GM23338 (cell line): ENCODE measurements around the gene PGS1. TPM values are rescaled to one million over a fixed set of nuclear protein-coding genes. Genes with fewer than 3 reads are reported as not detected.

Source experiments
- ATAC-seq: fragments of 200-7000 bp; cut with Tn5 transposase; 3 replicates; pipeline ENCODE4 v1.9.1; 2020
- DNase-seq: peaks from one replicate; pipeline ENCODE4 v3.0.0-alpha.2; 2015; ENCODE audit warnings: low spot score
- H2AFZ ChIP-seq: fragments of 200-600 bp; sonication (generic); 2 replicates; pipeline ENCODE4 v1.8.0; 2016; ENCODE audit warnings: antibody characterized with exemption, mild to moderate bottlenecking, moderate library complexity
- H3F3A ChIP-seq: fragments of 200-600 bp; sonication (generic); replicated peaks from 2 replicates; pipeline ENCODE4 v1.8.0; 2017; ENCODE audit warnings: antibody characterized with exemption, mixed run types, low read depth
- H3K27ac ChIP-seq: fragments of 200-600 bp; sonication (generic); 2 replicates; pipeline ENCODE4 v1.6.1; 2016; ENCODE audit warnings: low read depth
- H3K27me3 ChIP-seq: fragments of 200-600 bp; sonication (generic); 2 replicates; pipeline ENCODE4 v1.8.0; 2016; ENCODE audit warnings: mild to moderate bottlenecking, mixed run types, moderate library complexity; ENCODE audit not compliant: insufficient read depth
- H3K36me3 ChIP-seq: fragments of 200-600 bp; sonication (generic); 2 replicates; pipeline ENCODE4 v1.8.0; 2016; ENCODE audit warnings: mild to moderate bottlenecking; ENCODE audit not compliant: insufficient read depth
- H3K4me1 ChIP-seq: fragments of 200-600 bp; sonication (generic); 2 replicates; pipeline ENCODE4 v1.8.0; 2016; ENCODE audit warnings: mild to moderate bottlenecking, moderate library complexity; ENCODE audit not compliant: insufficient read depth
- H3K4me2 ChIP-seq: fragments of 200-600 bp; sonication (generic); 2 replicates; pipeline ENCODE4 v1.7.1; 2017; ENCODE audit warnings: mixed run types
- H3K4me3 ChIP-seq: fragments of 200-600 bp; sonication (generic); 2 replicates; pipeline ENCODE4 v1.6.1; 2016; ENCODE audit warnings: mixed run types
- H3K79me2 ChIP-seq: fragments of 200-600 bp; sonication (generic); replicated peaks from 2 replicates; pipeline ENCODE4 v1.8.0; 2017; ENCODE audit warnings: mild to moderate bottlenecking; ENCODE audit not compliant: insufficient read depth
- H3K9me2 ChIP-seq: fragments of 200-600 bp; sonication (generic); 2 replicates; pipeline ENCODE4 v1.8.0; 2017; ENCODE audit not compliant: insufficient read depth
- H4K20me1 ChIP-seq: fragments of 200-600 bp; sonication (generic); replicated peaks from 2 replicates; pipeline ENCODE4 v1.8.0; 2017; ENCODE audit warnings: mild to moderate bottlenecking; ENCODE audit not compliant: insufficient read depth
- H3K27ac Mint-ChIP-seq: 2 replicates; pipeline ENCODE4 v1.8.0; 2020; ENCODE audit warnings: inconsistent platforms, mild to moderate bottlenecking, moderate library complexity, mixed read lengths
- H3K27me3 Mint-ChIP-seq: 3 replicates; pipeline ENCODE4 v1.8.0; 2022; ENCODE audit warnings: low read depth, mild to moderate bottlenecking, moderate library complexity, mixed read lengths, inconsistent platforms; ENCODE audit not compliant: insufficient read depth, poor library complexity
- H3K36me3 Mint-ChIP-seq: 3 replicates; pipeline ENCODE4 v1.8.0; 2021; ENCODE audit warnings: low read depth, mild to moderate bottlenecking, inconsistent platforms, moderate library complexity, mixed read lengths
- H3K4me1 Mint-ChIP-seq: 3 replicates; pipeline ENCODE4 v1.8.0; 2020; ENCODE audit warnings: mild to moderate bottlenecking, inconsistent platforms, mixed read lengths
- H3K4me3 Mint-ChIP-seq: 3 replicates; pipeline ENCODE4 v1.8.0; 2021; ENCODE audit warnings: moderate library complexity, mild to moderate bottlenecking, inconsistent platforms, mixed read lengths
- H3K9me3 Mint-ChIP-seq: 3 replicates; pipeline ENCODE4 v1.8.0; 2020; ENCODE audit warnings: moderate library complexity, mild to moderate bottlenecking, inconsistent platforms, mixed read lengths
- CREB1 ChIP-seq: fragments of 250-450 bp; sonication (Bioruptor Pico); IDR thresholded peaks from 2 replicates; pipeline ENCODE4 v1.5.0; 2020; ENCODE audit warnings: low read depth, mild to moderate bottlenecking, moderate library complexity
- JUNB ChIP-seq: IDR thresholded peaks from one replicate; pipeline ENCODE4 v1.6.1; 2016; ENCODE audit warnings: antibody characterized with exemption; ENCODE audit not compliant: unreplicated experiment
- NANOG ChIP-seq: IDR thresholded peaks from 2 replicates; pipeline ENCODE4 v1.6.1; 2016; ENCODE audit warnings: antibody characterized with exemption, borderline replicate concordance
- POLR2AphosphoS5 ChIP-seq: IDR thresholded peaks from 2 replicates; pipeline ENCODE4 v1.6.1; 2016; ENCODE audit warnings: antibody characterized with exemption, low read depth
- STAT1 ChIP-seq: IDR thresholded peaks from one replicate; pipeline ENCODE4 v1.6.1; 2016; ENCODE audit warnings: antibody characterized with exemption; ENCODE audit not compliant: unreplicated experiment
- ZNF114 ChIP-seq: fragments of 250-450 bp; sonication (Bioruptor Pico); IDR thresholded peaks from 2 replicates; pipeline ENCODE4 v1.5.0; 2020; ENCODE audit warnings: mild to moderate bottlenecking, moderate library complexity
- polyA plus RNA-seq: library from polyadenylated mRNA; unstranded; fragments of >200 nt; fragmentation: Nextera tagmentation; extraction: Ambion mirVana; gene quantifications from 2 replicates; pipeline ENCODE4 v1.2.1, GENCODE V29; 2016
- total RNA-seq: library from RNA; depleted of rRNA; stranded (reverse); fragments of >200 nt; shearing (Covaris generic); gene quantifications from 2 replicates; pipeline ENCODE4 v1.2.3, GENCODE V29; 2014
- TF ChIP-seq, protein P1 (sequence below), 2 experiments: fragments of 200-600 bp in 1 of 2; sonication (generic) in 1 of 2; conservative IDR thresholded peaks; 2 replicates each; pipeline versions ENCODE4 v1.5.1 to v1.6.1; 2016 to 2017; ENCODE audit warnings: antibody characterized with exemption in 2 of 2, low read depth in 2 of 2, mild to moderate bottlenecking in 2 of 2, moderate library complexity in 1 of 2
- TF ChIP-seq, protein P2 (sequence below): IDR thresholded peaks from one replicate; pipeline ENCODE4 v1.6.1; 2018; ENCODE audit warnings: antibody characterized with exemption; ENCODE audit not compliant: unreplicated experiment
- TF ChIP-seq, protein P3 (sequence below): IDR thresholded peaks from 2 replicates; pipeline ENCODE4 v1.6.1; 2016; ENCODE audit warnings: antibody characterized with exemption

PGS1 gene
- total and polyA plus RNA-seq, 2 experiments from 2014 or later, result 43.9 to 67.1 TPM

DNA sequence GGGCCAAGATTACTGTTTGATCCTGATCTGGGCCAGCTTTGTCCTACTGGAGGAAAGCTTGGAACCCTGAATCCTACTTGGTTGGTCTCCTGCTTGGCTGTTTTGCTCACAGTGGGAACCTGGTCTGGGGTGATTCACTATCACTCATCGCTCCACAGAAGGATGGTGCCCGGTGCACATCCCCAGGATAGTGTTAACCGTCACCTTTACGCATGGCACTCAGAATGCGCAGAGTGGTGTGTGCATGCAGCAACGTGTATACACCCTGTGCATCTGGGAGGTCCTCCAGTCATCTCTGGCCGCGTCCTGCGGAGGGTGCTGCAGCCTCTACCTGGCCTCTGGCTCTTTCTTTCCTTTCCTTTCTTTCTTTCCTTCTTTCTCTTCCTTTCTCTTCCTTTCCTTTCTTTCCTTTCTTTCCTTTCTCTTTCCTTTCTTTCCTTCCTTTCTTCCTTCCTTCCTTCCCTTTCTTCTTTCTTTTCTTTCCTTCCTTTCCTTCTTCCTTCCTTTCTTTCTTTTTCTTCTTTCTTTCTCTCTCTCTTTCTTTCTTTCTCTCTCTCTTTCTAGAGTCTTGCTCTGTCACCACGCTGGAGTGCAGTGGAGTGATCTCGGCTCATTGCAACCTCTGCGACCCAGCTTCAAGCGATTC, 31.7 kb upstream of the PGS1 start:
- TF ChIP-seq, protein P1, sequence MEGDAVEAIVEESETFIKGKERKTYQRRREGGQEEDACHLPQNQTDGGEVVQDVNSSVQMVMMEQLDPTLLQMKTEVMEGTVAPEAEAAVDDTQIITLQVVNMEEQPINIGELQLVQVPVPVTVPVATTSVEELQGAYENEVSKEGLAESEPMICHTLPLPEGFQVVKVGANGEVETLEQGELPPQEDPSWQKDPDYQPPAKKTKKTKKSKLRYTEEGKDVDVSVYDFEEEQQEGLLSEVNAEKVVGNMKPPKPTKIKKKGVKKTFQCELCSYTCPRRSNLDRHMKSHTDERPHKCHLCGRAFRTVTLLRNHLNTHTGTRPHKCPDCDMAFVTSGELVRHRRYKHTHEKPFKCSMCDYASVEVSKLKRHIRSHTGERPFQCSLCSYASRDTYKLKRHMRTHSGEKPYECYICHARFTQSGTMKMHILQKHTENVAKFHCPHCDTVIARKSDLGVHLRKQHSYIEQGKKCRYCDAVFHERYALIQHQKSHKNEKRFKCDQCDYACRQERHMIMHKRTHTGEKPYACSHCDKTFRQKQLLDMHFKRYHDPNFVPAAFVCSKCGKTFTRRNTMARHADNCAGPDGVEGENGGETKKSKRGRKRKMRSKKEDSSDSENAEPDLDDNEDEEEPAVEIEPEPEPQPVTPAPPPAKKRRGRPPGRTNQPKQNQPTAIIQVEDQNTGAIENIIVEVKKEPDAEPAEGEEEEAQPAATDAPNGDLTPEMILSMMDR (conservative IDR thresholded peaks at IDR 0.05; ENCODE audit: low read depth in 2 of 2), result peak; percentile 22 to 65; a peak in 2 of 4 replicates
- TF ChIP-seq ZNF114 (CRISPR knock-in tag), result no peak

DNA sequence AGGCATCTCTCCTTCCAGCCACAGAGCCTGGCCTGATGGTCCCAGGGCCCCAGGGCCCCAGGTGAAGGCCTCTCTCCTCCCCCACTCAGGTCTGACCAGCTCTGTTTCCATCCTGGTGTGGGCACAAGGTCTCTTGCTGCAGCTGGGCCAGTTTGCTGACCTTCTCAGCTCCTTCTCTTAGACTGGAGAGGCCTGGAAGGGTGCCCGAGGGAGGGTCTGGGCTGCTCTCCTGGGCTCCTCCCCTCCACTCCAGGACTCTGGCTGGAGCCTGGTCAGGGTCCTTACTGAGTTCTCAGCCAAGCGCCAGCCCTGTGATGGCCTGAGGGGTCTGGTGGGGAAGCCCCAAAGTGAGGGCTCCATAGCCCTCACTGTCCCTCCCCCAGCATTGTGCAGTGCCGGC, 31.0 kb upstream of the PGS1 start:
- Mint-ChIP-seq H3K9me3 (0 out of 3 replicates have a peak, but pooled peaks cover 4% of the 10 kb centered on the region), H3K4me1 (peaks cover 29% of the 10 kb centered on the region), H3K27ac (no peak overlapping the region), H3K27me3 (peaks cover 26% of the 10 kb centered on the region), H3K4me3 (no peak overlapping the region), H3K36me3 (no peaks in the 10 kb centered on the region)
- Histone ChIP-seq H2AFZ (no peak overlapping the region), H3K9me2 (no peaks in the 10 kb centered on the region; the same call in 1 of the 2 replicates), H3K4me3 (no peak overlapping the region), H3K4me2 (no peak overlapping the region), H3F3A (peaks cover 19% of the 10 kb centered on the region), H3K27me3 (peaks cover 5% of the 10 kb centered on the region), H3K79me2 (no peaks in the 10 kb centered on the region), H3K4me1 (peaks cover 26% of the 10 kb centered on the region), H4K20me1 (no peaks in the 10 kb centered on the region), H3K27ac (no peak overlapping the region), H3K36me3 (no peaks in the 10 kb centered on the region)
- no peak for ATAC-seq
- DNase-seq, result no peak
- no peak for TF ChIP-seq STAT1
- TF ChIP-seq POLR2AphosphoS5, result no peak
- TF ChIP-seq, protein P1 (conservative IDR thresholded peaks at IDR 0.05; ENCODE audit: low read depth in 2 of 2), result no peak
- TF ChIP-seq NANOG, result no peak
- TF ChIP-seq, protein P2, sequence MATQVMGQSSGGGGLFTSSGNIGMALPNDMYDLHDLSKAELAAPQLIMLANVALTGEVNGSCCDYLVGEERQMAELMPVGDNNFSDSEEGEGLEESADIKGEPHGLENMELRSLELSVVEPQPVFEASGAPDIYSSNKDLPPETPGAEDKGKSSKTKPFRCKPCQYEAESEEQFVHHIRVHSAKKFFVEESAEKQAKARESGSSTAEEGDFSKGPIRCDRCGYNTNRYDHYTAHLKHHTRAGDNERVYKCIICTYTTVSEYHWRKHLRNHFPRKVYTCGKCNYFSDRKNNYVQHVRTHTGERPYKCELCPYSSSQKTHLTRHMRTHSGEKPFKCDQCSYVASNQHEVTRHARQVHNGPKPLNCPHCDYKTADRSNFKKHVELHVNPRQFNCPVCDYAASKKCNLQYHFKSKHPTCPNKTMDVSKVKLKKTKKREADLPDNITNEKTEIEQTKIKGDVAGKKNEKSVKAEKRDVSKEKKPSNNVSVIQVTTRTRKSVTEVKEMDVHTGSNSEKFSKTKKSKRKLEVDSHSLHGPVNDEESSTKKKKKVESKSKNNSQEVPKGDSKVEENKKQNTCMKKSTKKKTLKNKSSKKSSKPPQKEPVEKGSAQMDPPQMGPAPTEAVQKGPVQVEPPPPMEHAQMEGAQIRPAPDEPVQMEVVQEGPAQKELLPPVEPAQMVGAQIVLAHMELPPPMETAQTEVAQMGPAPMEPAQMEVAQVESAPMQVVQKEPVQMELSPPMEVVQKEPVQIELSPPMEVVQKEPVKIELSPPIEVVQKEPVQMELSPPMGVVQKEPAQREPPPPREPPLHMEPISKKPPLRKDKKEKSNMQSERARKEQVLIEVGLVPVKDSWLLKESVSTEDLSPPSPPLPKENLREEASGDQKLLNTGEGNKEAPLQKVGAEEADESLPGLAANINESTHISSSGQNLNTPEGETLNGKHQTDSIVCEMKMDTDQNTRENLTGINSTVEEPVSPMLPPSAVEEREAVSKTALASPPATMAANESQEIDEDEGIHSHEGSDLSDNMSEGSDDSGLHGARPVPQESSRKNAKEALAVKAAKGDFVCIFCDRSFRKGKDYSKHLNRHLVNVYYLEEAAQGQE, result no peak
- TF ChIP-seq, protein P3, sequence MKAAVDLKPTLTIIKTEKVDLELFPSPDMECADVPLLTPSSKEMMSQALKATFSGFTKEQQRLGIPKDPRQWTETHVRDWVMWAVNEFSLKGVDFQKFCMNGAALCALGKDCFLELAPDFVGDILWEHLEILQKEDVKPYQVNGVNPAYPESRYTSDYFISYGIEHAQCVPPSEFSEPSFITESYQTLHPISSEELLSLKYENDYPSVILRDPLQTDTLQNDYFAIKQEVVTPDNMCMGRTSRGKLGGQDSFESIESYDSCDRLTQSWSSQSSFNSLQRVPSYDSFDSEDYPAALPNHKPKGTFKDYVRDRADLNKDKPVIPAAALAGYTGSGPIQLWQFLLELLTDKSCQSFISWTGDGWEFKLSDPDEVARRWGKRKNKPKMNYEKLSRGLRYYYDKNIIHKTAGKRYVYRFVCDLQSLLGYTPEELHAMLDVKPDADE, result no peak
- TF ChIP-seq CREB1 (CRISPR knock-in tag), result no peak
- TF ChIP-seq JUNB, result no peak

More for the DNA sequence above, 31.7 kb upstream of the PGS1 start:
- no peak overlapping the region for H3K4me3 ChIP-seq
- Mint-ChIP-seq H3K27me3 (peaks cover 21% of the 10 kb centered on the region), H3K9me3 (0 out of 3 replicates have a peak, but pooled peaks cover 4% of the 10 kb centered on the region), H3K4me1 (peaks cover 23% of the 10 kb centered on the region), H3K27ac (no peak overlapping the region), H3K36me3 (no peaks in the 10 kb centered on the region), H3K4me3 (no peak overlapping the region)
- no peaks in the 10 kb centered on the region for H4K20me1 ChIP-seq
- no peaks in the 10 kb centered on the region for H3K79me2 ChIP-seq
- no peak overlapping the region for H3K4me2 ChIP-seq
- H3K9me2 ChIP-seq, result no peaks in the 10 kb centered on the region; the same call in 1 of the 2 replicates
- no peaks in the 10 kb centered on the region for H3K36me3 ChIP-seq
- H3K27me3 ChIP-seq, result peaks cover 10% of the 10 kb centered on the region
- peak; percentile 37 for DNase-seq
- no peak overlapping the region for H3K27ac ChIP-seq
- no peak overlapping the region for H2AFZ ChIP-seq
- ATAC-seq, result no peak
- H3F3A ChIP-seq, result peaks cover 11% of the 10 kb centered on the region
- H3K4me1 ChIP-seq, result peaks cover 20% of the 10 kb centered on the region
